ENCODE measurements around the gene FLNA.
"Not testable (repeated sequence)": the region's sequence is repeated elsewhere in the genome, so short reads cannot be mapped to it uniquely, and the experiment has no call there.

Gene FLNA

GRCh38 chrX:154397888-154398667, 23.6 kb upstream of the FLNA start, which contains the start of gene RPL10:
RPL10 (plus strand) TSS chrX:154398377; CDS start chrX:154398520, 143 bp downstream.
- peak; percentile 95 for DNase-seq

- peak; percentile 78 for DNase-seq
These were observed 22.8 kb upstream of the FLNA start for GRCh38 chrX:154396973-154397887.

- DNase-seq, result not testable (repeated sequence)
These were observed 21.9 kb upstream of the FLNA start for GRCh38 chrX:154396363-154396762.

- not testable (repeated sequence) for DNase-seq
These were observed 15.6 kb upstream of the FLNA start for GRCh38 chrX:154389812-154390747.

- not testable (repeated sequence) for DNase-seq
These were observed 14.2 kb upstream of the FLNA start for GRCh38 chrX:154388649-154389048.

GRCh38 chrX:154388094-154388493, 13.7 kb upstream of the FLNA start:
- not testable (repeated sequence) for DNase-seq

- DNase-seq, result no peak
These were observed 10.0 kb upstream of the FLNA start for GRCh38 chrX:154384284-154384892.

- DNase-seq, result no peak
These were observed 9.2 kb upstream of the FLNA start for GRCh38 chrX:154383359-154384283.

- DNase-seq, result no peak
These were observed 8.1 kb upstream of the FLNA start for GRCh38 chrX:154382483-154383069.

- DNase-seq, result no peak
These were observed 6.8 kb upstream of the FLNA start for GRCh38 chrX:154381271-154381670.

GRCh38 chrX:154380787-154381186, 6.4 kb upstream of the FLNA start:
- no peak for DNase-seq

- no peak for DNase-seq
These were observed 5.7 kb upstream of the FLNA start for GRCh38 chrX:154380153-154380552.

- DNase-seq, result no peak
These were observed 5.1 kb upstream of the FLNA start for GRCh38 chrX:154379569-154379951.

- DNase-seq, result peak; percentile 97
These were observed 4.5 kb upstream of the FLNA start, which contains the start of gene EMD for GRCh38 chrX:154378799-154379568. EMD (plus strand) TSS chrX:154379295; CDS start chrX:154379485, 190 bp downstream.

GRCh38 chrX:154378059-154378798, 3.8 kb upstream of the FLNA start:
- DNase-seq, result peak; percentile 33

- no peak for DNase-seq
These were observed 2.3 kb upstream of the FLNA start for GRCh38 chrX:154376774-154377173.

GRCh38 chrX:154375156-154375504, 696 bp upstream of the FLNA start:
- DNase-seq, result no peak

- DNase-seq, result peak; percentile 33
These were observed 811 bp downstream of the FLNA start for GRCh38 chrX:154373340-154374306.

Measured in activated CD4-positive, alpha-beta T cell treated with anti-CD3 and anti-CD28 coated beads, Interleukin-2, Interleukin-6, amounts not matched to agents 100 ng/mL and 50 ng/mL, durations not matched to agents 16 hours and 8 hours (primary cell).